NT2/D1 (cell line): Measurements from ENCODE around the gene VAMP2.

ENCODE experiments used
- DNase-seq: peaks from one replicate; pipeline ENCODE4 v3.0.0-alpha.2; 2011; ENCODE audit warnings: low read depth, low spot score
- H3K27me3 ChIP-seq: 2 replicates; pipeline ENCODE4 v1.6.0; 2011; ENCODE audit warnings: mild to moderate bottlenecking; ENCODE audit not compliant: insufficient read length, insufficient read depth
- H3K36me3 ChIP-seq: 2 replicates; pipeline ENCODE4 v1.6.1; 2011; ENCODE audit warnings: mild to moderate bottlenecking, low read length, mixed read lengths; ENCODE audit not compliant: insufficient read depth, insufficient read length
- H3K4me1 ChIP-seq: 2 replicates; pipeline ENCODE4 v1.5.1; 2011; ENCODE audit not compliant: insufficient read depth, insufficient read length
- H3K4me3 ChIP-seq: 2 replicates; pipeline ENCODE4 v1.5.1; 2011; ENCODE audit warnings: low read depth; ENCODE audit not compliant: insufficient read length
- H3K9ac ChIP-seq: 2 replicates; pipeline ENCODE4 v1.6.0; 2011; ENCODE audit warnings: low read depth; ENCODE audit not compliant: insufficient read length
- H3K9me3 ChIP-seq: 2 replicates; pipeline ENCODE4 v1.5.1; 2011; ENCODE audit warnings: mild to moderate bottlenecking, low read length; ENCODE audit not compliant: insufficient read depth
- SUZ12 ChIP-seq: IDR thresholded peaks from 2 replicates; pipeline ENCODE4 v1.6.1; 2011; ENCODE audit not compliant: insufficient read length, insufficient read depth; ENCODE audit errors: extremely low read depth
- YY1 ChIP-seq: IDR thresholded peaks from 2 replicates; pipeline ENCODE4 v1.6.1; 2011; ENCODE audit not compliant: insufficient read length, insufficient read depth
- ZNF274 ChIP-seq: IDR thresholded peaks from 2 replicates; pipeline ENCODE4 v1.6.1; 2011; ENCODE audit warnings: mild to moderate bottlenecking, low read depth, low read length

The VAMP2 gene

DNA sequence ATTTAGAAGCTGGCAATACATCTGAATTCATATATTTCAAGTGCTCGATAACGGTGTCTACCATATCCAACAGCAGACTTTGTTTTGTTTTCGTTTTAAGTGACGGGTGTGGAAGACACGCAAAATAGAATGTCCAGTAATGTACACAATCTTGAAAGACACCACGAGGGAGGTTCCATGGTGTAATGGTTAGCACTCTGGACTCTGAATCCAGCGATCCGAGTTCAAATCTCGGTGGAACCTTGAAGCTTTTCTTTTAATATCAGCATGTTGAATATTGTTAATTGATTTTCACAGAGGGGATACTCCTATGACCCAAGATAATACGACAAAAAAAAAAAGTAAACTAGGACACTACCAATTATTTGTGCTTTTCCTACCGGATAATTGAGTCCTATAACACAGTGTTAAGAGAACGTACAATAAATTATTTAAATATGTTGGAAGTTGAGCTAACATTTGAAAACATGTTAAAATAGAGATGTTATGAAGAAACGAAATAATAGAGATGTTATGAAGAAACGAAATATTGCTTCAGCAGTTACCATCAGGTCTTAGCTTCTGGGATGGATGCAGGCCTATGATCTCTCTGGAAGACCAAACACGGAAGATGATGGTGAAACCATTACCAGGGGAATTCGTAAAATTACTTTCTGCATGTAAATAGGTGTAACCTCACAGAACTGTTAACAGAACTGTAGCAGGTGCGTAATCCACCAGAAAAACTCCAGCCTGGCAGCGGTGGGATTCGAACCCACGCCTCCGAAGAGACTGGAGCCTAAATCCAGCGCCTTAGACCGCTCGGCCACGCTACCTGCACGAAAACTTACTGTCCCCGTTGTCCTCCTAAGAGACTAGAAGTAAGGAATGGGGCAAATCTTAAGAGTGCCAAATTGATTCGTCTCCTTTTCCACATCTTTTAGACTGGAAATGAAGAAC lies 42.9 kb downstream of the VAMP2 start:
- peaks cover 4% of the 10 kb centered on the region for H3K4me1 ChIP-seq
- H3K27me3 ChIP-seq = peaks cover 67% of the 10 kb centered on the region
- no peaks in the 10 kb centered on the region for H3K36me3 ChIP-seq
- no peaks in the 10 kb centered on the region for H3K9me3 ChIP-seq
- peak overlapping the region; percentile 75 for H3K9ac ChIP-seq
- peak overlapping the region; percentile 63 for H3K4me3 ChIP-seq
- no peak for TF ChIP-seq ZNF274
- TF ChIP-seq YY1 = no peak
- TF ChIP-seq SUZ12 = no peak
- peak; percentile 80 for DNase-seq

DNA sequence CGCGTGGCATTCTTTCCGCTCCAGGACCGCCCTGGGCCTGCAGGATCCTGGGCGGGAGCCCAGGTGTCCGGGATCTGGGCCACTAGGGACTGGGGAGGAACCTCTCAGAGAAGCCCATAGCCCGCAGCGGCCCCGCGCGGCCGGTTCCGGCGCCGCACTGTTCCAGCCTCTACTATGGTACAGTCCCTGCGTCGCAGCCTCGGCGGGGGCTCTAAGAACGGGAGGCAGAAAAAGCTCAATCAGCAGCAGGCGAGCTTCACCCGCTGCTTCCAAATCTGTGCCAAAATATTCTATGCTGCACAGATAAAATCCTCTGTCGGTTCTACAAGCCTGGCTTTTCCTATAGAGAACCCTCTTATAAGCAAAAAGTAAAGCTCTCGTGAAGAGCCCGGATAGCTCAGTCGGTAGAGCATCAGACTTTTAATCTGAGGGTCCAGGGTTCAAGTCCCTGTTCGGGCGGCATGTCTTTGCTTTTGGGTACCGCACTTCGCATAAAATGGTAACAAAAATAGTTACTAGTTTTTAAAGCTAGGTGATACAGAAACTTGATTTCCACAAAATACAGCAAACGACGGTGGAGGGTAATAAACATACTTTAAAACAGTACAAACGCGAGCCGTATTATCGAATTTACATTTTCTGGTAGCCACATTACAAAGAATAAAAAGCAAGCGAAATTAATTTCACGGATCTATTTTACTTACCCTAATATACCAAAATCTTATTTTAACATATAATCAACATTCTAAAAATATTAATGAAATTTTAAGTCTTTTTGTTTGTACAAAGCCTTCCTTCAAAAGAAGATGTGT lies 43.8 kb downstream of the VAMP2 start:
- H3K9ac ChIP-seq = peak overlapping the region; percentile 80
- TF ChIP-seq ZNF274 = no peak
- TF ChIP-seq SUZ12 = no peak
- H3K4me1 ChIP-seq = peaks cover 2% of the 10 kb centered on the region
- H3K36me3 ChIP-seq = no peaks in the 10 kb centered on the region
- peak overlapping the region; percentile 54 for H3K4me3 ChIP-seq
- DNase-seq = no peak
- H3K27me3 ChIP-seq = peaks cover 67% of the 10 kb centered on the region
- H3K9me3 ChIP-seq = no peaks in the 10 kb centered on the region

DNA sequence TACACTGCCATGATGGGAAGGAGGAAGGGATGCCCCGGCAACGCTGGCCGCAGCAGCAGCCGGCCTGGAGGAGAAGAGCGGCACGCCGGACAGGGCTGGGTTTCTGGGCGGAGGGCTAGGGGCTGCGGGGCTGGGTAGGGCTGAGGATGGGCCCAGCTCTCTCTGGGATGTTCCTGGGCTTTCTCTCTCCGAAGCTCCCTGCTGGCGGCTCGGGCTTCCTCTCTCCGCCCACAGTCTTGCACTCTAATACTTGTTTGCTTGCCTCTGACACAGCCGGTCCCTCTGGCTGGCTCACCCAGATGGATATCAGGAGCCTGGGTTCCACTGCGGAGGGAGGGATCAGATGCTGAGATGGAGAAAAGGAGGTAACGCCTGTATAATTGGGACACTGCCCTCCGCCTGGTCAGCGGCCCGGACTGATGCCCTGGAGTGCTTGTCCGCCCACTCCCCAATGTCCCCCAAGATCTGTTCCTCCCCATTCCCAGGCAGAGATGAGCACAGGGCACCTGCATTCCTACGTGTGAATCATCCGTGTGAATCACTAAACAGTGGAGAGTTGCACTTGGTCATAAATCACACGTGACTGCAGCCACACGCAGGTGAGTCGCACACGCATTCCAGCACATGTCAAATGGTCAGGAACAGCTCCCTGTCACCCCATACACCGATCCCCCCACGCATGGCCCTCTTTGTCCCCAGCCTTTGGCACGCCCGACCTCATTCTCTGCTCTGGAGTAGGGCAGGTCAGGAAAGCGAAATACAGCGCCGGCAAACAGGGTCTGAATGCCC lies 44.6 kb downstream of the VAMP2 start, which contains the start of gene ALOXE3:
ALOXE3 (minus strand) TSS at position 535 of the 789 bp plus-strand sequence; CDS start at position 11, 524 bp downstream.
- no peak for DNase-seq
- no peak for TF ChIP-seq YY1
- no peak for TF ChIP-seq SUZ12
- TF ChIP-seq ZNF274 = no peak
- no peaks in the 10 kb centered on the region for H3K9me3 ChIP-seq
- peak within 1 kb of the TSS; percentile 80 for H3K9ac ChIP-seq
- peaks cover 2% of the 10 kb centered on the region for H3K4me1 ChIP-seq
- H3K27me3 ChIP-seq = peaks cover 61% of the 10 kb centered on the region
- H3K4me3 ChIP-seq = peak within 1 kb of the TSS; percentile 54
- no peaks in the 10 kb centered on the region for H3K36me3 ChIP-seq

DNA sequence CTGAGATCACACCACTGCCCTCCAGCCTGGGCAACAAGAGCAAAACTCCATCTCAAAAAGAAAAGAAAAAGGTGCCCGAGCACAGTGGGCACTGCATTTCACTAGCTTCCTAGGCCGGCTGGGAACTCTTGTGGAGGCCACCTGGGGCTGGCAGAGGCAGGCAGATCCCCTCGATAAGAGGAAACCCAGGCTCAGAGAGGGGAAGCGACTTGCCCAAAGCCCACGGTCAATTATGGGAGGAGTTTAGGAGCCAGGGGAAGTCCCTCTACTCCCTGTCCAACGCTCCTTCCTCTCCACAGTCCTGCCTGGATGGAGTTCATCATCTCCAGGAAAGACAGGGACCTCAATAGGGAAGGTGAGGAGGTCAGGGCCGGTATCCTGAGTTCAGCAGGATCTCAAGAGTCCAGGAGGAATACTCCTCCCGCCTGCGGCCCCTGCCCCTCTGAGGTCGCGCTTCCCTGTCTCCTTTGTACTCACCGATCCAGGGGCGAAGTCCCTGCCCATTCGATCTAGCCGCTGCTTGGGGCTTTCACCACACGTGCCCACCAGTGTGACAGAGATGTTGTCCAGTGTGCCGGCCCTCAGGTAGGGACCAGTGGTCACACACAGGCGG lies 45.3 kb downstream of the VAMP2 start:
- TF ChIP-seq ZNF274 = no peak
- no peak for TF ChIP-seq SUZ12
- TF ChIP-seq YY1 = no peak
- no peak for DNase-seq
- H3K9ac ChIP-seq = peak overlapping the region; percentile 80
- no peaks in the 10 kb centered on the region for H3K9me3 ChIP-seq
- no peaks in the 10 kb centered on the region for H3K36me3 ChIP-seq
- peaks cover 61% of the 10 kb centered on the region for H3K27me3 ChIP-seq
- peak overlapping the region; percentile 54 for H3K4me3 ChIP-seq
- H3K4me1 ChIP-seq = peaks cover 2% of the 10 kb centered on the region

DNA sequence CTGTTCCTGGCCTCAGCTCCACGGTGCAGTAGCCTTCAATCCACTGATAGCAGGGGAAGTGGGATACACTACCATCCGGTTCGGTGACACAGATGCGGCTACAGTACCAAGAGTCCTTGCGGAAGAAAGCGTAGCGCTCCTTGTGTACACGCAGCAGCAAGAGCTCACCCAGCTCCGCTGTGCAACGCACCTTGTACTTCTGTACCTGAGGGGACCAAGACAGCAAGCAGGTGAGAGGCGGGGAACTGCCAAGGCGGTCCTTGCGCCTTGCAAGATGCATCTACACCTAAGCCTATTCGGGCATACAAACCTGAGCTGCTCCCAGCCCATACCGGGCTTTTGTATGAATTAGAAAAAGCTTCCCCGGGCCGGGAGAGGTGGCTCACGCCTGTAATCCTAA lies 46.0 kb downstream of the VAMP2 start:
- TF ChIP-seq ZNF274 (no peak), SUZ12 (no peak), YY1 (no peak)
- Histone ChIP-seq H3K4me3 (no peak overlapping the region), H3K9ac (no peak overlapping the region), H3K4me1 (peaks cover 2% of the 10 kb centered on the region), H3K36me3 (no peaks in the 10 kb centered on the region), H3K9me3 (no peaks in the 10 kb centered on the region), H3K27me3 (peaks cover 62% of the 10 kb centered on the region)
- DNase-seq = no peak

DNA sequence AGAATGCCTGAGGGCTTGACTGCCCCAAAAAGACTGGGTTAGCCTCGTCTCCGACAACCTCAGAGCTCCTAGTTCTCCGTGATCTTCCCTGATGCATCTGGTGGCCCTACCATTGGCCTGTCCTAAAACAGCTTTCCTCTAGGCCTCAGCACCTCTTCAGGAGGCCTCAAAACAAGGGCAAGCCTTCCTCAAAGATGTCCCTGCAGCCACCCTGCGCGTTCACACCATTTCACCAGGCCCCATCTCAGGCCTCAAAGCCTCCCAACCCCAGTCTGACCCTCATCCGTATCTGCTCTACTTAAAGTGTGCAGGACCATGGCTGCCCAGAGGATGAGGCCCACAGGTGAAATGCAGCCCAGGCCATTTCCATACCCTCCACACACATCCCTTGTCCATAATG lies 51.8 kb downstream of the VAMP2 start:
- no peak for TF ChIP-seq YY1
- no peak for TF ChIP-seq SUZ12
- no peak for TF ChIP-seq ZNF274
- H3K27me3 ChIP-seq = peaks cover 54% of the 10 kb centered on the region
- H3K9me3 ChIP-seq = no peaks in the 10 kb centered on the region
- H3K4me1 ChIP-seq = no peaks in the 10 kb centered on the region
- no peaks in the 10 kb centered on the region for H3K36me3 ChIP-seq
- DNase-seq = no peak
- H3K9ac ChIP-seq = no peak overlapping the region
- H3K4me3 ChIP-seq = no peak overlapping the region
